HCT116 (cell line): ENCODE results near the gene TMSB10. TPM values are rescaled to one million over a fixed set of nuclear protein-coding genes. Genes with fewer than 3 reads are reported as not detected.

Experiments
- ATAC-seq: fragments of 200-7000 bp; cut with Tn5 transposase; 2 replicates; pipeline ENCODE4 v1.9.1; 2020; ENCODE audit warnings: mild to moderate bottlenecking, moderate library complexity
- BruUV-seq: library from RNA; stranded (reverse); fragments of 400-500 nt; replicated peaks from 2 replicates; lab custom pipeline; 2021; lab: Mats Ljungman, UMichigan
- CTCF ChIA-PET: fragments of 300-600 bp; sonication (Branson Sonifier 250); formaldehyde crosslinking; loops from one replicate; lab custom pipeline; 2021; ENCODE audit warnings: antibody characterized with exemption; lab: Charles Lee
- POLR2A ChIA-PET: fragments of 300-600, 350-600 bp; sonication (Branson Sonifier 250); formaldehyde crosslinking; loops from one replicate; lab custom pipeline; 2021; ENCODE audit warnings: antibody characterized with exemption; lab: Charles Lee
- RAD21 ChIA-PET, 2 experiments: fragments of 300-600 bp; sonication (Branson Sonifier 250); formaldehyde crosslinking; loops; one replicate each; lab custom pipeline; 2023; ENCODE audit warnings: low total read pairs in 2 of 2; ENCODE audit not compliant: uncharacterized antibody in 2 of 2, unreplicated experiment in 2 of 2, low non-redundant PET in 1 of 2; lab: Charles Lee
- DNase-seq: peaks from one replicate; pipeline ENCODE4 v3.0.0-alpha.2; 2010; ENCODE audit warnings: low read depth, low spot score
- H2AFZ ChIP-seq: fragments of 200-600 bp; shearing (Covaris generic), sonication (generic); 2 replicates; pipeline ENCODE4 v1.6.1; 2017; ENCODE audit warnings: low read depth, mixed run types, mixed read lengths, antibody characterized with exemption, low read length; ENCODE audit not compliant: poor library complexity, severe bottlenecking
- H3K27ac ChIP-seq: 2 replicates; pipeline ENCODE4 v1.5.1; 2012; ENCODE audit warnings: low read depth, low read length
- H3K27me3 ChIP-seq: fragments of 200-600 bp; sonication (generic); 2 replicates; pipeline ENCODE4 v1.6.1; 2016; ENCODE audit warnings: mixed run types, low read length, mixed read lengths; ENCODE audit not compliant: insufficient read depth
- H3K36me3 ChIP-seq, 2 experiments: fragments of 200-500 bp in 1 of 2; fragments of 200-600 bp in 1 of 2; sonication (Bioruptor generic) in 1 of 2; sonication (generic) in 1 of 2; 2 replicates each; pipeline versions ENCODE4 v1.5.1 to v1.6.1; 2014 to 2016; ENCODE audit warnings: low read length in 2 of 2, inconsistent platforms in 1 of 2, mixed read lengths in 1 of 2, mixed run types in 1 of 2; ENCODE audit not compliant: insufficient read depth in 2 of 2, control insufficient read depth in 1 of 2
- H3K4me1 ChIP-seq, 2 experiments: fragments of 200-600 bp in 1 of 2; sonication (generic) in 1 of 2; 2 replicates each; pipeline versions ENCODE4 v1.5.1 to v1.6.1; 2012 to 2017; ENCODE audit warnings: low read length in 2 of 2, inconsistent platforms in 1 of 2, mild to moderate bottlenecking in 1 of 2, mixed read lengths in 1 of 2, mixed run types in 1 of 2, moderate library complexity in 1 of 2; ENCODE audit not compliant: insufficient read depth in 2 of 2, control insufficient read depth in 1 of 2
- H3K4me2 ChIP-seq: fragments of 200-600 bp; sonication (generic); 2 replicates; pipeline ENCODE4 v1.6.1; 2017; ENCODE audit warnings: mixed run types, low read length, mixed read lengths
- H3K4me3 ChIP-seq, 2 experiments: fragments of 200-600 bp in 1 of 2; sonication (generic) in 1 of 2; replicated peaks in 1 of 2; 2 replicates each; pipeline ENCODE4 v1.5.1; 2011 to 2016; ENCODE audit warnings: low read length in 2 of 2, control low read depth in 1 of 2, low read depth in 1 of 2, mild to moderate bottlenecking in 1 of 2, mixed read lengths in 1 of 2, mixed run types in 1 of 2
- H3K79me2 ChIP-seq: fragments of 200-600 bp; sonication (generic); 2 replicates; pipeline ENCODE4 v1.6.1; 2017; ENCODE audit warnings: mild to moderate bottlenecking, mixed run types, low read length, moderate library complexity, mixed read lengths; ENCODE audit not compliant: insufficient read depth
- H3K9ac ChIP-seq: fragments of 200-600 bp; sonication (generic); 2 replicates; pipeline ENCODE4 v1.6.1; 2016; ENCODE audit warnings: low read length, mixed read lengths
- H3K9me2 ChIP-seq: fragments of 200-600 bp; sonication (generic), shearing (Covaris generic); 2 replicates; pipeline ENCODE4 v1.6.1; 2017; ENCODE audit warnings: mixed run types, mild to moderate bottlenecking, moderate library complexity; ENCODE audit not compliant: insufficient read depth
- H3K9me3 ChIP-seq, 2 experiments: fragments of 200-500 bp in 1 of 2; fragments of 200-600 bp in 1 of 2; sonication (Bioruptor generic) in 1 of 2; sonication (generic) in 1 of 2; 2 replicates each; pipeline ENCODE4 v1.6.1; 2014 to 2017; ENCODE audit warnings: low read length in 2 of 2, mixed read lengths in 2 of 2, inconsistent platforms in 1 of 2, low read depth in 1 of 2, mild to moderate bottlenecking in 1 of 2, mixed run types in 1 of 2, moderate library complexity in 1 of 2; ENCODE audit not compliant: control insufficient read depth in 1 of 2, insufficient read depth in 1 of 2
- H4K20me1 ChIP-seq: fragments of 200-600 bp; sonication (generic), shearing (Covaris generic); 2 replicates; pipeline ENCODE4 v1.6.1; 2017; ENCODE audit warnings: mixed run types, mild to moderate bottlenecking, moderate library complexity; ENCODE audit not compliant: insufficient read depth
- CBX3 ChIP-seq: IDR thresholded peaks from 2 replicates; pipeline ENCODE4 v1.6.1; 2012; ENCODE audit warnings: low read depth
- CEBPB ChIP-seq: IDR thresholded peaks from 2 replicates; pipeline ENCODE4 v1.6.1; 2012; ENCODE audit warnings: low read depth
- EGR1 ChIP-seq: IDR thresholded peaks from 2 replicates; pipeline ENCODE4 v1.6.1; 2012; ENCODE audit warnings: low read depth
- ELF1 ChIP-seq: IDR thresholded peaks from 2 replicates; pipeline ENCODE4 v1.6.1; 2012; ENCODE audit warnings: low read depth, borderline replicate concordance
- EZH2 ChIP-seq: fragments of 200-600 bp; sonication (generic); IDR thresholded peaks from 2 replicates; pipeline ENCODE4 v1.6.1; 2017; ENCODE audit warnings: antibody characterized with exemption, mixed run types
- EZH2phosphoT487 ChIP-seq: fragments of 200-600 bp; IDR thresholded peaks from 2 replicates; pipeline ENCODE4 v1.6.1; 2018; ENCODE audit warnings: antibody characterized with exemption, borderline replicate concordance
- FOSL1 ChIP-seq: IDR thresholded peaks from 2 replicates; pipeline ENCODE4 v1.6.1; 2012; ENCODE audit warnings: low read depth
- JUND ChIP-seq: IDR thresholded peaks from 2 replicates; pipeline ENCODE4 v1.6.1; 2012
- POLR2A ChIP-seq: IDR thresholded peaks from 2 replicates; pipeline ENCODE4 v1.7.0; 2011; ENCODE audit warnings: borderline replicate concordance; ENCODE audit not compliant: insufficient read depth, insufficient read length; ENCODE audit errors: extremely low read depth
- POLR2AphosphoS5 ChIP-seq: IDR thresholded peaks from 2 replicates; pipeline ENCODE4 v1.6.1; 2011; ENCODE audit warnings: mild to moderate bottlenecking, low read depth, low read length, moderate library complexity
- RAD21 ChIP-seq: IDR thresholded peaks from 2 replicates; pipeline ENCODE4 v1.6.1; 2012; ENCODE audit warnings: low read depth, mild to moderate bottlenecking
- SP1 ChIP-seq: IDR thresholded peaks from 2 replicates; pipeline ENCODE4 v1.6.1; 2012; ENCODE audit warnings: low read depth
- SRF ChIP-seq: IDR thresholded peaks from 2 replicates; pipeline ENCODE4 v1.6.1; 2012; ENCODE audit warnings: low read depth
- TCF7L2 ChIP-seq: IDR thresholded peaks from 2 replicates; pipeline ENCODE4 v1.7.0; 2011; ENCODE audit warnings: borderline replicate concordance, inconsistent platforms; ENCODE audit not compliant: insufficient read depth, insufficient read length; ENCODE audit errors: extremely low read depth
- YY1 ChIP-seq: IDR thresholded peaks from 2 replicates; pipeline ENCODE4 v1.6.1; 2011; ENCODE audit warnings: low read length, low read depth, moderate library complexity, mild to moderate bottlenecking; ENCODE audit not compliant: insufficient replicate concordance; ENCODE audit errors: extremely low read depth
- ZFX ChIP-seq: fragments of 450-650 bp; IDR thresholded peaks from 2 replicates; pipeline ENCODE4 v1.6.1; 2017
- ZNF274 ChIP-seq: fragments of 200-500 bp; sonication (Bioruptor generic); IDR thresholded peaks from 2 replicates; pipeline ENCODE4 v1.6.1; 2014; ENCODE audit warnings: mild to moderate bottlenecking, low read depth, low read length, inconsistent platforms
- intact Hi-C: fragments of 100-400 bp; cut with micrococcal nuclease; formaldehyde crosslinking; loops from 2 replicates; pipeline ENCODE4 v1.10.0; 2022
- total RNA-seq: library from RNA; stranded (reverse); gene quantifications from one replicate; pipeline ENCODE4 v1.2.1, GENCODE V29; 2021; ENCODE audit not compliant: unreplicated experiment
- TF ChIP-seq, protein P1 (sequence below): IDR thresholded peaks from 2 replicates; pipeline ENCODE4 v1.6.1; 2011; ENCODE audit warnings: mild to moderate bottlenecking, low read length, moderate library complexity; ENCODE audit not compliant: insufficient replicate concordance; ENCODE audit errors: extremely low read depth
- TF ChIP-seq, protein P2 (sequence below): IDR thresholded peaks from 2 replicates; pipeline ENCODE4 v1.6.1; 2012
- TF ChIP-seq, protein P3 (sequence below): IDR thresholded peaks from 2 replicates; pipeline ENCODE4 v1.6.1; 2012
- TF ChIP-seq, protein P4 (sequence below): IDR thresholded peaks from 2 replicates; pipeline ENCODE4 v1.6.1; 2012; ENCODE audit warnings: low read depth

Gene TMSB10
- total RNA-seq, 1 experiment from 2014 or later = 2,677 TPM

DNA sequence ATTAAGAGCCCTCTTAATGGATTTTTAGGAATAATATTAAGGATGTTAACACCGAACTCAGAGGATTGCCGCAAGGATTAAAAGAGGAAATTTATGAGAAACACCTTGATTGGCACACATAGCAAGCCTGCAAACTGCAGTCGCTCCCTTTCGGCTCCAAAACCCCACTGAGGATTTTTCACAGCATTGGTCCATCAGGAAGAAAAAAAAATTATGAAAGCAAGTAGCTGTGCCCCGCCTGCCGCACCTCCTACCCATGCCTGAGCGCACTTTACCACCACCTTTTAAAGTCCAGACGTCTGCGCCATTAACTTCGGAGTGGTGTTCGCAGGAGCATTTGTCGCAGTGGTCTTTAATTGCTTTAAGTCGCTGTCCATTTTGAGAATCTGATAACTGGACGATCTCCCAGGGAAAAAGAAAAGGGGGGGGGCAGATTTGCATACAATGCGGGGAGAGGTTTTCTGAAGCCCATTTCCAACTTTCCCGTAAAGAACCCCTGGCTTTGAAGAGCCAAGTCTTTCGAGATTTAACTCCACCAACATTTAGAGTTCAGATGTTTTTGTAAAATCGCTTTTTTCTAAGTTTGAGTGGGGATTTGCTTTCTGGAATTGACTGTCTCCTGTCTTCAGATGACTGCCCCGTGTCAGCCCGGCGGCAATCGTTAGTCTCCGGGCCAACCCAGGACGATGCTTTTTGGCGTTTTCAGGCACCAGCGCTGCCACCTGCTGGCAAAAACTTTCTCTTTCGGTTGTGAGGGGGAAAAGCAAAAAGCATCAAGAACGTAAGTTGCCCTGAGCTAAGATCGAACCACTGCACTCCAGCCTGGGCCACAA lies 23.7 kb upstream of the TMSB10 start:
- Histone ChIP-seq H3K27ac (no peak overlapping the region), H3K4me2 (peak overlapping the region; percentile 82), H3K9me2 (no peaks in the 10 kb centered on the region), H3K9ac (peak overlapping the region; percentile 57), H3K79me2 (no peaks in the 10 kb centered on the region), H3K9me3 (no peaks in the 10 kb centered on the region), H3K4me1 (peaks cover 5 to 24% of the 10 kb centered on the region in 2 experiments; a peak in 3 of 4 replicates), H4K20me1 (no peaks in the 10 kb centered on the region), H3K36me3 (no peaks in the 10 kb centered on the region), H2AFZ (peak overlapping the region; percentile 96), H3K4me3 (peak overlapping the region; percentile 51 to 63), H3K27me3 (no peaks in the 10 kb centered on the region; the same call in 1 of the 2 replicates)
- DNase-seq (peak; percentile 71), ATAC-seq (peak; percentile 86)
- intact Hi-C loops = loop anchor here (1.0 kb wide), 2 partner anchors 44 to 386 kb away; no protein-coding TSS in a partner anchor
- POLR2A ChIA-PET = interaction anchor here (0.9 to 1.7 kb wide), 4 partner anchors 19 to 44 kb away, joined by 3 to 7 read pairs (median 5); partner anchors contain the start of gene TMSB10
- RAD21 ChIA-PET = interaction anchor here in 1 of 2 experiments (0.6 kb wide), 1 partner anchor 25 kb away, joined by 5 read pairs; no protein-coding TSS in a partner anchor
- BruUV-seq = no TSS peak
- CTCF ChIA-PET = interaction anchor here (0.7 to 2.0 kb wide), 15 partner anchors 10 to 389 kb away, joined by 3 to 18 read pairs (median 4); no protein-coding TSS in a partner anchor
- TF ChIP-seq JUND = no peak
- TF ChIP-seq RAD21 = peak; percentile 75
- TF ChIP-seq, protein P1, sequence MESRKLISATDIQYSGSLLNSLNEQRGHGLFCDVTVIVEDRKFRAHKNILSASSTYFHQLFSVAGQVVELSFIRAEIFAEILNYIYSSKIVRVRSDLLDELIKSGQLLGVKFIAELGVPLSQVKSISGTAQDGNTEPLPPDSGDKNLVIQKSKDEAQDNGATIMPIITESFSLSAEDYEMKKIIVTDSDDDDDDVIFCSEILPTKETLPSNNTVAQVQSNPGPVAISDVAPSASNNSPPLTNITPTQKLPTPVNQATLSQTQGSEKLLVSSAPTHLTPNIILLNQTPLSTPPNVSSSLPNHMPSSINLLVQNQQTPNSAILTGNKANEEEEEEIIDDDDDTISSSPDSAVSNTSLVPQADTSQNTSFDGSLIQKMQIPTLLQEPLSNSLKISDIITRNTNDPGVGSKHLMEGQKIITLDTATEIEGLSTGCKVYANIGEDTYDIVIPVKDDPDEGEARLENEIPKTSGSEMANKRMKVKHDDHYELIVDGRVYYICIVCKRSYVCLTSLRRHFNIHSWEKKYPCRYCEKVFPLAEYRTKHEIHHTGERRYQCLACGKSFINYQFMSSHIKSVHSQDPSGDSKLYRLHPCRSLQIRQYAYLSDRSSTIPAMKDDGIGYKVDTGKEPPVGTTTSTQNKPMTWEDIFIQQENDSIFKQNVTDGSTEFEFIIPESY = no peak
- TF ChIP-seq ELF1 = no peak
- TF ChIP-seq, protein P2, sequence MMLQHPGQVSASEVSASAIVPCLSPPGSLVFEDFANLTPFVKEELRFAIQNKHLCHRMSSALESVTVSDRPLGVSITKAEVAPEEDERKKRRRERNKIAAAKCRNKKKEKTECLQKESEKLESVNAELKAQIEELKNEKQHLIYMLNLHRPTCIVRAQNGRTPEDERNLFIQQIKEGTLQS = no peak
- TF ChIP-seq EGR1 = no peak
- no peak for TF ChIP-seq POLR2A
- TF ChIP-seq, protein P3, sequence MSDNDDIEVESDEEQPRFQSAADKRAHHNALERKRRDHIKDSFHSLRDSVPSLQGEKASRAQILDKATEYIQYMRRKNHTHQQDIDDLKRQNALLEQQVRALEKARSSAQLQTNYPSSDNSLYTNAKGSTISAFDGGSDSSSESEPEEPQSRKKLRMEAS = 0 out of 2 replicates have a peak, but pooled peaks have one; percentile 45
- no peak for TF ChIP-seq ZFX
- TF ChIP-seq, protein P4, sequence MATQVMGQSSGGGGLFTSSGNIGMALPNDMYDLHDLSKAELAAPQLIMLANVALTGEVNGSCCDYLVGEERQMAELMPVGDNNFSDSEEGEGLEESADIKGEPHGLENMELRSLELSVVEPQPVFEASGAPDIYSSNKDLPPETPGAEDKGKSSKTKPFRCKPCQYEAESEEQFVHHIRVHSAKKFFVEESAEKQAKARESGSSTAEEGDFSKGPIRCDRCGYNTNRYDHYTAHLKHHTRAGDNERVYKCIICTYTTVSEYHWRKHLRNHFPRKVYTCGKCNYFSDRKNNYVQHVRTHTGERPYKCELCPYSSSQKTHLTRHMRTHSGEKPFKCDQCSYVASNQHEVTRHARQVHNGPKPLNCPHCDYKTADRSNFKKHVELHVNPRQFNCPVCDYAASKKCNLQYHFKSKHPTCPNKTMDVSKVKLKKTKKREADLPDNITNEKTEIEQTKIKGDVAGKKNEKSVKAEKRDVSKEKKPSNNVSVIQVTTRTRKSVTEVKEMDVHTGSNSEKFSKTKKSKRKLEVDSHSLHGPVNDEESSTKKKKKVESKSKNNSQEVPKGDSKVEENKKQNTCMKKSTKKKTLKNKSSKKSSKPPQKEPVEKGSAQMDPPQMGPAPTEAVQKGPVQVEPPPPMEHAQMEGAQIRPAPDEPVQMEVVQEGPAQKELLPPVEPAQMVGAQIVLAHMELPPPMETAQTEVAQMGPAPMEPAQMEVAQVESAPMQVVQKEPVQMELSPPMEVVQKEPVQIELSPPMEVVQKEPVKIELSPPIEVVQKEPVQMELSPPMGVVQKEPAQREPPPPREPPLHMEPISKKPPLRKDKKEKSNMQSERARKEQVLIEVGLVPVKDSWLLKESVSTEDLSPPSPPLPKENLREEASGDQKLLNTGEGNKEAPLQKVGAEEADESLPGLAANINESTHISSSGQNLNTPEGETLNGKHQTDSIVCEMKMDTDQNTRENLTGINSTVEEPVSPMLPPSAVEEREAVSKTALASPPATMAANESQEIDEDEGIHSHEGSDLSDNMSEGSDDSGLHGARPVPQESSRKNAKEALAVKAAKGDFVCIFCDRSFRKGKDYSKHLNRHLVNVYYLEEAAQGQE = no peak
- peak; percentile 53; the same call in 1 of the 2 replicates for TF ChIP-seq CBX3
- no peak for TF ChIP-seq TCF7L2
- no peak for TF ChIP-seq SP1
- peak; percentile 23; the same call in 1 of the 2 replicates for TF ChIP-seq POLR2AphosphoS5
- TF ChIP-seq CEBPB = no peak
- no peak for TF ChIP-seq FOSL1
- no peak for TF ChIP-seq EZH2phosphoT487
- no peak for TF ChIP-seq SRF
- no peak for TF ChIP-seq EZH2
- peak; percentile 37 for TF ChIP-seq YY1
- TF ChIP-seq ZNF274 = no peak
